ENCODE results near the gene INSL3.

INSL3 gene

GRCh38 chr19:17821190-17821589 is at the start of gene INSL3:
INSL3 (minus strand) TSS chr19:17821519; CDS start chr19:17821506, 13 bp downstream.
- no peak for DNase-seq

GRCh38 chr19:17869114-17869608 is 47.8 kb upstream of the INSL3 start:
- no peak for DNase-seq

- DNase-seq, result no peak
These were observed 47.4 kb upstream of the INSL3 start for GRCh38 chr19:17868669-17869068.

DNA sequence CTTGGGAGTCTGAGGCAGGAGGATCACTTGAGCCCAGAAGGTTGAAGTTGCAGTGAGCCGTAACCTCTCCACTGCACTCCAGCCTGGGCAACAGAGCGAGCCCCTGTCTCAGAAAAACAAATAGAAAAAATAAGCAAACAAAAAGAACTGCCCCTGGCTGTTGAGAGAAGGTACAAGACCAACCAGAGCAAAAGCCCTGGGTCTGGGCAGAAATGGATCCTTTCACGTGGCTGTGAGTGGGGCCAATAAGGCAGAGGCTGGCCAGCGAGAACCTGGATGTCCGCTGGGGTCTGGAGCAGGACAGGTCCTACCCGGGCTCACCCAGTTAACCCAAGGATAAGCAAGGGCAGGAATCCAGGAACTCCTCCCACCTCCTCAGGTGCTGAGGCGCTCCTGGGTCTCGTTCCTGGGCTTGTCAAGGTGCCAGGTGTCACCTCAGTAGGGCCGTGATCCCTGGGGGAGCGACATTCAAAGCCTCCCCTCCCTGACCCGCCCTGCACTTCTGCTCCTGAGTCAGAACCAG is 45.7 kb upstream of the INSL3 start:
- no peak for DNase-seq

DNA sequence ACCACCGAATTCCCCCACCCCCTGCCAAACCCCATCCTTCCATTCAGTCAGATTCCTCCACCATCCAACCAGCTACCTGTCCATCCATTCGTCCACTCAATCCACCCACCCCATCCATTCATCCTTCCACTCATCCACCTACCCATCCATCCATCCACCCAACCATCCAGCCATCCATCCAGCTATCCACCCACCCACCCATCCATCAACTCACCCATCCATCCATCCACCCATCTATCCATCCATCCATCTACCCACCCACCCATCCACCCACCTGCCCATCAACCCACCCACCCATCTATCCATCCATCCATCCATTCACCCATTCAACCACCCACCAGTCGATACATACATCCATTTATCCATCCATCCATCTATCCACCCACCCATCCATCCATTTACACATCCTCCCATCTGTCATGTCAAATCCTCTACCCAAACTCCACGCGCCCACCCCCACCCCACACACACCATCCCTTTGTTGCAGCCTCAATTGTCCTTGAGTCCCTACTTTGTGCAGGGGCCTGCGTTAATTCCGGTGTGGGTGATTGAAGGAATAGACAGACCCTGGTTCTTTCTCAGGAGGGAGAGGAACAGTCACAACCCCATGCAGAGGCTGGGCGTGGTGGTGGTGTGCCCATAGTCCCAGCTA is 45.1 kb upstream of the INSL3 start:
- peak in 1 of 2 experiments; percentile 40 for DNase-seq

GRCh38 chr19:17865364-17866311 is 44.3 kb upstream of the INSL3 start:
- peak; percentile 70 to 72 for DNase-seq

- DNase-seq, result peak in 1 of 2 experiments; percentile 39
These were observed 42.3 kb upstream of the INSL3 start for GRCh38 chr19:17863520-17864182.

DNA sequence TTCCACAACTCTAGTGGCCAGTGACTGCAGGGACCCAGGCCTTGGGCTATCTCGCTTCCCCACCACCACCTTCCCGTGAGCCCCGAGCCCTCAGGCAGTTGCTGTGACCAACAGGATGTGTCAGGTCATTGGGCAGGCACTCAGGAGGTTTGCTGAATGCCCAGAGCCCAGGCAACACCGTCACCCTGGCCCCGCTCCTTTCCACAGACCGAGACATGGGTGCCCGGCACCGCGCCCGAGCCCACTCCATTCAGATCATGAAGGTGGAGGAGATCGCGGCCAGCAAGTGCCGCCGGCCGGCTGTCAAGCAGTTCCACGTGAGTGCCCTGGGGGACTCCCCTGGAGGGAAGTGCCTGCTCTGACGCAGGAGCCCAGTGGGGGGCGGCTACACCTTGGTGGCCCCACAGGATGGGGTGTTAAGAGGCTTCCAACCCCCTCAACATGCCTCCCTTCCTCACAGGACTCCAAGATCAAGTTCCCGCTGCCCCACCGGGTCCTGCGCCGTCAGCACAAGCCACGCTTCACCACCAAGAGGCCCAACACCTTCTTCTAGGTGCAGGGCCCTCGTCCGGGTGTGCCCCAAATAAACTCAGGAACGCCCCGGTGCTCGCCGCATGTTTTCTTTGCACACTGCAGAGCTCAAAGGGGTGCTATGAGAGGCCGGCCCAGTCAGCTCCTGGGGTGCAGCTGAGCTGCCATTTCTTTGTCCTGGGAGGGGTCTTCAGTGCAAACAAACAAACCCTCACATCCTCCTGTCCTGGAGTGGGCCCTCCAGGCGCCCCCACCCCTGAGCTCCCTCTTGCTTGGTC is 41.6 kb upstream of the INSL3 start:
- DNase-seq, result no peak

GRCh38 chr19:17861542-17862402 is 40.5 kb upstream of the INSL3 start:
- no peak for DNase-seq

- peak in 1 of 2 experiments; percentile 39 for DNase-seq
These were observed 39.7 kb upstream of the INSL3 start for GRCh38 chr19:17860993-17861360.

DNA sequence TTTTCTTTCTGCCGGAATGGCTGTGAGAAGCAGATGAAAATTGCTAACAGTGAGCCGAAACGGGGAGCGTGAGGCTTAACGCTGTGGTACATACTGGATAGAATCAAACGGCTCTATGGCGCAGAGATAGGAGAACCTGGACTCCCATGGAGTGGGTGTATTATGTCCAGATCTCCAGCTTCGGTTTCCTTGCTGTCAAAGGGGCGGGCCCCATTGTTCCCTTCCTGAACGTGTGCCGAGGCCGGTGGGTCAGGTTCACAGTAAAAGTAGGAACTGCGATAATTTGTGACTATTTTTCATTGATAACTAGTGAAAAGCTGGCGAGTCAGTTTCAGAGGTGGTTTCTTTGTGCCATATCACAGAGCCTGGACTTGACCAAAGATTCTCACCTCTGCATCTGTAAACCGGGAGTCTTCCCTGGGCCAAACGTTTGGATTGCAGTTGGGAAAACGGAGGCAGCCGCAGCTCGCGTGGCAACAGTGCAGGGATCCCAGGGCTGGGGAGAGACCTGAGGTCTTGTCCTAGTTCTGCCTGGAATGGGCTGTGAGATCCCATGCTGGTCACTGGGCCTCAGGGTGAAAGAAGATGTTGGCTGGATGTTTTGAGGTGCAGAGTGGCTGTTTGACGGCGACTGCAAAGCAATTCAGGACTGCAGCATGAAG is 39.1 kb upstream of the INSL3 start:
- DNase-seq, result no peak

- DNase-seq, result peak; percentile 99
These were observed 38.4 kb upstream of the INSL3 start, which contains the start of gene RPL18A for GRCh38 chr19:17859533-17860330. RPL18A (plus strand) TSS chr19:17859910; CDS start chr19:17859957, 47 bp downstream.

- peak; percentile 97 for DNase-seq
These were observed 34.2 kb upstream of the INSL3 start for GRCh38 chr19:17855280-17856152.

- no peak for DNase-seq
These were observed 32.7 kb upstream of the INSL3 start for GRCh38 chr19:17854061-17854460.

- DNase-seq, result no peak
These were observed 27.4 kb upstream of the INSL3 start for GRCh38 chr19:17848595-17849292.

DNA sequence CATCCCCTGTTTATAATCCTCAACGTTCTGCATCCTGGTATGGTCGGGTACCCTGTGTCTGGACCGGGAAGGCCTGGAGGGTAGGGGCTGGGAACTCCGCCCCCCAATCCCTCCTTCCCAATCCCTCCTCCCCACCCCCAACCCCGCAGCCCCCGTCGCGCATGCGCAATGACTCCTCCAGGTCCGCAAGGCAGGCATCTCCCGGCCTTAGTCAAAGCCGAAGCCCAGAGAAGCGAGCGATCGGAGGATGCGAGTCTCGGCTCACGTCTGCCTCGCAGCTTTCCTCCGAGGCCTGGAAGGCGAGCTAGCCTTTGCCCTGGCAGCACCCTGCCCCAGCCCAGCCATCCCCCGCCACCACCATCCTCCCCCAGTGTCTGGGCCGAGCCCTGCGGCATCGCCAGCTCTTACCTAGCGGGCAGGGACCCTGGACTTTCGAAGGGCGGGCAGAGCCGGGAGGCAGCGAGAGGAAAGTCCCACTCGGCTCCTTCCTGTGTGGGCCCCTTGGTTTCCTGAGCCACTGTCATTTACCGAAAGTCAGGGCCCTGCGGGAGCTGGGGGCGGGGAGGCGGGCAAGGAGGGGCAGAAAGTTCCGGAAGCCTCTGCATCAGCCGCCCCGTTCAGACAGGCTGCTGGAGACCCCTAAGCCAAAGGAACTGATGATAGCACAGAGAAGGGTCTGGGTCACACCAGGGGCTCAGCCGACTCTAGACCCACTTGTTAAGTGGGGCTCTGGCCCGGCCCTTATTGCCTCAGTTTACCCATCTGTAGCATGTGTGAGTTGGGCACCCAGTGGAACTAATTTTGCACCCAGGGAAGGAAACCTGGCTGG is 26.4 kb upstream of the INSL3 start, which contains the start of gene JAK3:
Gene JAK3, minus strand, starts transcription at position 445 of the 829 bp plus-strand sequence. CDS start 3,565 bp downstream, outside the sequence.
- DNase-seq, result peak; percentile 94 to 95

DNA sequence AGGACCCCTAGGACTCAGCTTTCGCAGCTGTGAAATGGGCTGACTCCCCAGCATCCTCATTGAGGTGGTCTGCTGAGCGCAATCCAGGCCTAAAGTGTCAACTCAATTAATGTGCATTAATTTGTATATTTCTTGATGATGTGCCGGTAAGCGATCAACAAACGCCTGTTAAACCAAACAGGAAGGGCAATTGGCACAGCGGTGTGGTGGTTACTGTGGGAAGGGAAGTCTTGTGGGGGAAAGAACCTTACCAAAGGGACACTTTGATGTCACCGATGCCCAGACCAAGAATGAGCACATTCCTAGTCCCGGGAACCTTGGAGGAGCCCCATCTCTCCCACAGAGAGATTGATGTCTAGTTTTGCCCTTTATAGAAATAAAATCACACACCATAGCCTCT is 24.8 kb upstream of the INSL3 start:
- peak; percentile 53 to 55 for DNase-seq

All from activated T-cell treated with anti-CD3 and anti-CD28 coated beads, Interleukin-2, amount 50 U/mL, for 48 hours (primary cell).